CD8-positive, alpha-beta memory T cell (primary cell): Measurements from ENCODE around the gene EPS8L3. TPM values are rescaled to one million over a fixed set of nuclear protein-coding genes. Genes with fewer than 3 reads are reported as not detected.
"Not testable (repeated sequence)": the region's sequence is repeated elsewhere in the genome, so short reads cannot be mapped to it uniquely, and the experiment has no call there.

Experiments
- CTCF ChIA-PET: fragments of 350-600 bp; sonication (Branson Sonifier 250); formaldehyde crosslinking; loops from one replicate; lab custom pipeline; 2021; ENCODE audit warnings: antibody characterized with exemption; lab: Charles Lee
- POLR2A ChIA-PET: fragments of 350-600 bp; sonication (Branson Sonifier 250); formaldehyde crosslinking; loops from one replicate; lab custom pipeline; 2021; ENCODE audit warnings: antibody characterized with exemption; lab: Charles Lee
- DNase-seq, 5 donors: peaks; one replicate each; pipeline versions ENCODE4 v3.0.0 to v3.0.0-alpha.2; 2020 to 2022; ENCODE audit warnings: mixed read lengths in 1 of 5
- H3K27ac ChIP-seq: one replicate; pipeline ENCODE4 v1.7.0; 2013; ENCODE audit warnings: low read depth, mild to moderate bottlenecking, low read length, moderate library complexity
- H3K27me3 ChIP-seq: 2 replicates; pipeline ENCODE4 v1.7.0; 2013; ENCODE audit warnings: low read length, mild to moderate bottlenecking; ENCODE audit not compliant: insufficient read depth, poor library complexity, severe bottlenecking
- H3K36me3 ChIP-seq: 2 replicates; pipeline ENCODE4 v1.7.0; 2013; ENCODE audit warnings: mild to moderate bottlenecking, low read length, moderate library complexity; ENCODE audit not compliant: insufficient read depth
- H3K4me1 ChIP-seq: 2 replicates; pipeline ENCODE4 v1.7.0; 2013; ENCODE audit warnings: mild to moderate bottlenecking, low read length, moderate library complexity; ENCODE audit not compliant: insufficient read depth
- H3K4me3 ChIP-seq: 2 replicates; pipeline ENCODE4 v1.7.0; 2013; ENCODE audit warnings: mild to moderate bottlenecking, low read length
- H3K9me3 ChIP-seq: 2 replicates; pipeline ENCODE4 v1.7.0; 2013; ENCODE audit warnings: mild to moderate bottlenecking, low read length
- H3K27ac Mint-ChIP-seq, 8 donors: one replicate each; pipeline ENCODE4 v1.8.0; 2020 to 2021; ENCODE audit warnings: mixed read lengths in 8 of 8, mild to moderate bottlenecking in 6 of 8, inconsistent platforms in 3 of 8, moderate library complexity in 3 of 8
- H3K27me3 Mint-ChIP-seq, 2 donors: one replicate each; pipeline ENCODE4 v1.8.0; 2020 to 2021; ENCODE audit warnings: mixed read lengths in 2 of 2, mild to moderate bottlenecking in 1 of 2, moderate library complexity in 1 of 2
- H3K36me3 Mint-ChIP-seq, 3 donors: one replicate each; pipeline ENCODE4 v1.8.0; 2020 to 2021; ENCODE audit warnings: mixed read lengths in 3 of 3, inconsistent platforms in 1 of 3, mild to moderate bottlenecking in 1 of 3
- H3K4me1 Mint-ChIP-seq, 3 donors: one replicate each; pipeline ENCODE4 v1.8.0; 2020 to 2021; ENCODE audit warnings: mixed read lengths in 3 of 3, inconsistent platforms in 1 of 3, mild to moderate bottlenecking in 1 of 3
- H3K4me3 Mint-ChIP-seq, 7 donors: one replicate each; pipeline ENCODE4 v1.8.0; 2020 to 2021; ENCODE audit warnings: mixed read lengths in 7 of 7, mild to moderate bottlenecking in 6 of 7, moderate library complexity in 4 of 7, inconsistent platforms in 2 of 7
- H3K9me3 Mint-ChIP-seq, 5 donors: one replicate each; pipeline ENCODE4 v1.8.0; 2020 to 2022; ENCODE audit warnings: mixed read lengths in 5 of 5, mild to moderate bottlenecking in 3 of 5, moderate library complexity in 2 of 5, inconsistent platforms in 1 of 5
- polyA plus RNA-seq: library from polyadenylated mRNA; unstranded; fragments of 300-500 nt; fragmentation: Illumina TruSeq; gene quantifications from one replicate; pipeline ENCODE4 v1.2.3, GENCODE V29; 2021
- total RNA-seq, 2 experiments: library from RNA; stranded (reverse); gene quantifications; one replicate each; pipeline ENCODE4 v1.2.3, GENCODE V29; 2021

EPS8L3 gene
- total and polyA plus RNA-seq, 3 experiments from 2014 or later: not detected

DNA sequence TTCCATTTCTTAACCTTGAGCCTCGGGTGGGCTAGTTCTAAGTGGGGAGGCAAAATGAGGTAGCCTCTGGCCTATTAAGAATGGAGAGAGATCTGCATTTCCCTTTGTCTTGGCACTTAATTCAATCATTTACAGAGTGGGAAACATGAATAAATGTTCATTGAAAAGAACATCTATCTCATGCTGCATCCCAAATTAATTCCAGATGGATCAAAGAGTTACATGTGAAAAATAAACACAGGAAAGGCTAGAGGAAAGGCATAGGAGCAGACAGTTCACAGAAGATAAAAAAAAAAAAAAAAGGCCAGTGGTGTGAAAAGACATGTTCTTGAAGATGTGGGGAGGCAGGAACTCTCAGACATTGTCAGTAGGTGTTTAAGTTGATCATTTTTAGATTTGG is 35.7 kb upstream of the EPS8L3 start:
- CTCF ChIA-PET: interaction anchor here (0.7 to 4.2 kb wide), 2 partner anchors 8 to 10 kb away, joined by 3 to 34 read pairs; no protein-coding TSS in a partner anchor
- POLR2A ChIA-PET: no interaction called here
- no peaks in the 10 kb centered on the region for H3K36me3 Mint-ChIP-seq
- Histone ChIP-seq H3K36me3 (no peaks in the 10 kb centered on the region), H3K4me1 (peaks cover 76% of the 10 kb centered on the region), H3K27ac (no peak overlapping the region), H3K9me3 (no peaks in the 10 kb centered on the region), H3K4me3 (no peak overlapping the region), H3K27me3 (no peaks in the 10 kb centered on the region)
- H3K9me3 Mint-ChIP-seq: no peaks in the 10 kb centered on the region
- peak overlapping the region in 2 of 8 donors; percentile 44 to 47 for H3K27ac Mint-ChIP-seq
- peaks cover 0 to 3% of the 10 kb centered on the region in 2 donors for H3K27me3 Mint-ChIP-seq
- DNase-seq: no peak
- H3K4me3 Mint-ChIP-seq: peak overlapping the region in 1 of 7 donors; percentile 7
- peaks cover 65 to 82% (median 76%) of the 10 kb centered on the region in 3 donors for H3K4me1 Mint-ChIP-seq

DNA sequence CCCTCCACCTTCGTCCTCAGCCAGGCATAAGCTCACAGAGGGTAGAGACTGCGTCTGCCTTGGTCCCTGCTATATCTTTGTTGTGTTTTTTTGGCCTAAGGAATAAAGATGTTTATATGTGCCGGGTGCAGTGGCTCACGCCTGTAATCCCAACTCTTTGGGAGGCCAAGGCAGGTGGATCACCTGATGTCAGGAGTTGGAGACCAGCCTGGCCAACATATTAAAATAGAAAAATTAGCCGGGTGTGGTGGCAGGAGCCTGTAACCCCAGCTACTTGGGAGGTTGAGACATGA is 33.5 kb upstream of the EPS8L3 start:
- H3K4me3 ChIP-seq, DNase-seq, H3K27me3 Mint-ChIP-seq, H3K9me3 ChIP-seq, H3K36me3 ChIP-seq, H3K9me3 Mint-ChIP-seq, H3K27ac ChIP-seq, H3K36me3 Mint-ChIP-seq, H3K27me3 ChIP-seq, H3K4me3 Mint-ChIP-seq, POLR2A ChIA-PET: not testable (repeated sequence)
- CTCF ChIA-PET: interaction anchor here (2.5 kb wide), 1 partner anchor 187 kb away, joined by 6 read pairs; the partner anchor contains the start of gene AHCYL1
- H3K4me1 ChIP-seq: peaks cover 76% of the 10 kb centered on the region
- H3K27ac Mint-ChIP-seq: peak overlapping the region in 4 of 8 donors; percentile 24 to 85 (median 38)
- peaks cover 61 to 82% (median 71%) of the 10 kb centered on the region in 3 donors for H3K4me1 Mint-ChIP-seq

DNA sequence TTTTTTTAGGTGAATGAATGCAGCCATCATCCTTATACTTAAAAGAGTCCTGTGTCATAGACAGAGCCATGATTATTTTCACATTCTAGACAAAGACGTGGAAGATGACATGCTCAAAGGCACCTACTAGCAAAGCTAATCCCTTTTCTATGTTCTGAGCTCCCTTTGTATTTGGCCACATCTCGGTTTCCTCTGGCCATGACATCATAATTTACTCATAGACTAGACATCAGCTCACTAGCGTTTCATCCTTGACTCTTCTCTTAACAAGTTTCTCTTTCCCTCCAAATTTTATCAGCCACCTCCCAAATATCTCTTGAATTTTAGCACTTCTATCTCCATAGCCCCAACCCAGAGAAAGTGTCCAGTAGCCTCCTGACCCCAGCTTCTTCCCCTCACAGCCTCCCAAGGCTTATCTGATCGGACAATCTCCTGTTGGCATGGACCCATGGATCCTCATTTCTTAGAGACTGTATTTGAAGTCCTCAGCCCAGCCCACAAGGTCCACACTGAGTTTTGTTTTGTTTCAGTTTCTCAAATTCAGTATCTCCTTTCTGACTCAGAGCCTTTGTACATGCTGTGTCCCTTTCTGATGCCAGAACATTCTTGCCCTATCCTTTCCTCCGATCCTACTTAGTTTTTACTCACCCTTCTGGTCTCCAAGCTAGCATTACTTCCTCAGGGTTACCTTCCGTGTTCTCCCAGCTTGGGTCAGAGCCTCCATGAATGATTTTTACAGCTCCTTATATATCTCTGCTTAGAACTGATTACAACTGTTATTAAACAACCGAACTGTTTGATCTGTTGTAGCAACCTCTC is 33.0 kb upstream of the EPS8L3 start:
- no peaks in the 10 kb centered on the region for H3K9me3 ChIP-seq
- ChIA-PET POLR2A (no interaction called here), CTCF (interaction anchor here (2.5 kb wide), 1 partner anchor 188 kb away, joined by 6 read pairs; the partner anchor contains the start of gene AHCYL1)
- H3K36me3 Mint-ChIP-seq: no peaks in the 10 kb centered on the region
- peaks cover 75% of the 10 kb centered on the region for H3K4me1 ChIP-seq
- H3K9me3 Mint-ChIP-seq: no peaks in the 10 kb centered on the region
- H3K4me1 Mint-ChIP-seq: peaks cover 55 to 81% (median 66%) of the 10 kb centered on the region in 3 donors
- H3K4me3 Mint-ChIP-seq: peak overlapping the region in 1 of 7 donors; percentile 1
- peaks cover 0 to 3% of the 10 kb centered on the region in 2 donors for H3K27me3 Mint-ChIP-seq
- peak overlapping the region in 6 of 8 donors; percentile 3 to 86 (median 24) for H3K27ac Mint-ChIP-seq
- no peaks in the 10 kb centered on the region for H3K36me3 ChIP-seq
- no peak overlapping the region for H3K27ac ChIP-seq
- no peak for DNase-seq
- H3K4me3 ChIP-seq: no peak overlapping the region
- no peaks in the 10 kb centered on the region for H3K27me3 ChIP-seq

DNA sequence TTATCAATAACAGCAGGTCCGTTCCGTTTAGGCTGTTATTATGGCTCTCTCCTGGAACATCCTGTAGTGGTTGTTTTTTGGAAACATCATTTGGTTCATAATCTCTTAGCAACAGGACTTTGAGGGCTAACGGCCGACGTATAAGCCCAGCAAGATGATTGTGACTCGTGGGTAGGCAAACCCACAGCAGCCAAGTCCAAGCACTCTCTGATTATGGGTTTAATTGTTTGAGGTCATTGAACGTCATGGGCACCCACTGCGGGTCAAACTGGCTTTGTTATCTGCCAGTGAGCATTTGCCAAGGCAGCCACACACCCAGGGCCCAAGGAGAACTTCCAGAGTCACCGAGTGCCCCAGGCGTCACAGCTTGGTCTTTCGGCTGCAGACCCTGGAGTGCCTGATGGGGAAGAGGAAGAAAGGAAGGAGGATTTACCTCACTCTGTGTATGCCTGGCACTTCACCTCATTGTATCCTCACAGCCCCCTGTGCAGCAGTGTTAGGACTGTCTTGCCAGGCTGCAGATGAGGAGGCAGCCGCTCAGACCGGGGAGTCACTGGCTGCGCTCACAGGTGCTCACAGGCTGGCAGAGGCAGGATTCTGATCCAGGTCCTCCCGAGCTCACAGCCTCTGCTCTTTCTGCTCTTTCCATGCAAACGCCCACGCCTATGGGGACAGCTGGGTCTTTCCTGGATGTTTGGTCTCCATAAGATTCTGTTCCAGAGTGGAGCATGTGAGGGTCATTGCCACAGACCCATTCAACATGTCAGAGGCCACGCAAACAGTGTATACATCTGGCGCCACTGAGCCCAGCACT is 30.8 kb upstream of the EPS8L3 start:
- Histone ChIP-seq H3K9me3 (no peaks in the 10 kb centered on the region), H3K4me1 (peaks cover 78% of the 10 kb centered on the region), H3K4me3 (no peak overlapping the region), H3K36me3 (no peaks in the 10 kb centered on the region), H3K27ac (no peak overlapping the region), H3K27me3 (no peaks in the 10 kb centered on the region)
- Mint-ChIP-seq H3K27me3 (no peaks in the 10 kb centered on the region), H3K4me3 (peak overlapping the region in 1 of 7 donors; percentile 27), H3K27ac (peak overlapping the region in 5 of 8 donors; percentile 5 to 87 (median 23)), H3K9me3 (no peaks in the 10 kb centered on the region), H3K4me1 (peaks cover 60 to 84% (median 70%) of the 10 kb centered on the region in 3 donors), H3K36me3 (no peaks in the 10 kb centered on the region)
- POLR2A ChIA-PET: no interaction called here
- CTCF ChIA-PET: interaction anchor here (27.0 kb wide), 1 partner anchor 188 kb away, joined by 520 read pairs; the partner anchor contains the start of gene AHCYL1
- DNase-seq: no peak

DNA sequence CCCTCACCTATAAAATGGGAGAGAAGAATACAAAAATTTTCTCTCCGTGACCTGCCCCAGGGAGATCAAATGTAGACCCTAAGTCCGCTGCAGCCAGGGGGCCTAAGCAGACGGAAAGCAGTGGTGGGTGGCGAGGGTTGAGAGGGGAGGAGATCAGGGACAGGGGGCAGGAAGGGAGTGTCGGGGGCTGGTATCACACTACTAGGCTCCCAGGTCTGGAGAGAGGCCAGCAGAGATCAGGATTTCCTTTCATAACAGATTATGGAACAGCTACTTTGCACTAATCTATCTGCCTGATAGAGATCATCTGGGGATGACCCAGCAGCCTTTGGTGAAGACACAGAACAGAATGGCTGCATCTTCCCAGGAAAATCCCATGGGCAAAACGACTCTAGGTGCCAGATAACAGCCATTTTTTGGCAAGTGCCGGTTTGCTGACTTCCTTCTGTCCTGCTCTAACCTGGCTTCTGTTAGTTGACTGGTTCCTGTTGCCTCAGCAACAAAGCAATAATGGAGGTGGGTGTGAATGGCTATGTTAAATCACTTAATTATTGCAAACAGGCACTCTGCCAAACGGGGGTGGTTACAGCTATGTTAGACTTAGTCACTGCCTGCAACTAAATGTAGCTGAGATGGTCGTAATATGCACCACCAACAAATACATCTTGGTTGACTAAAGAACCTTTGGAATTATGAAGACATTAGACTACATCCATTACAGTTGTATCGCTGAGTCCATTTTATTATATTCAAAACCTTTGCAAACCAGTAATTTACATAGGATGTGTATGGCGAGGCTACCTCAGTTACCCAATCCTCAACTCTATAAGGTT is 30.0 kb upstream of the EPS8L3 start:
- peak in 3 of 5 donors; percentile 24 to 77 (median 65) for DNase-seq
- Histone ChIP-seq H3K4me3 (no peak overlapping the region), H3K27ac (peak overlapping the region; percentile 43), H3K9me3 (no peaks in the 10 kb centered on the region), H3K36me3 (no peaks in the 10 kb centered on the region), H3K27me3 (no peaks in the 10 kb centered on the region), H3K4me1 (peaks cover 83% of the 10 kb centered on the region)
- CTCF ChIA-PET: interaction anchor here (1.2 to 27.0 kb wide), 3 partner anchors 7 to 189 kb away, joined by 4 to 520 read pairs (median 34); partner anchors contain the start of gene AHCYL1
- H3K4me3 Mint-ChIP-seq: peak overlapping the region; percentile 5 to 81 (median 20)
- peaks cover 62 to 89% (median 72%) of the 10 kb centered on the region in 3 donors for H3K4me1 Mint-ChIP-seq
- H3K27ac Mint-ChIP-seq: peak overlapping the region; percentile 78 to 96 (median 86)
- POLR2A ChIA-PET: no interaction called here
- H3K36me3 Mint-ChIP-seq: no peaks in the 10 kb centered on the region
- no peaks in the 10 kb centered on the region for H3K9me3 Mint-ChIP-seq
- H3K27me3 Mint-ChIP-seq: no peaks in the 10 kb centered on the region

DNA sequence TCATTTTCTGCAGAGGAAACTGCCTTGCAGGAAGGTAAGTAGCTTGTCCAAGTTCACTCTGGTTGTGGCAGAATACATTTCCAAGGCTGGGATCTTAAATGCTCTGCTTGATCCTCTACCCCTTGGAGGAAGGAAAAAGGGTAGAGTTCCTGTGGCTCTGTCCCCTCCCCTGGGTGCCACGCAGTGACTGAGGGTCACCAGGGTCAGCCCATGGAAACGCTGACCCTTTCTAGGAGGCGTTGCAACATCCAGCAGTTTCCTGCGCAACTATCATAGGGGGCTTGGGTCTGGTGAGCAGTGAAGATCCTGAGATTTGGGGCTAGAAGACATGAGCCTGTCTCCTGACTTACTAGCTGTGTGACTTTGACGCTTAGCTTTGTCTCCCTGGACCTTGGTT is 29.4 kb upstream of the EPS8L3 start:
- H3K27ac Mint-ChIP-seq: peak overlapping the region; percentile 78 to 96 (median 86)
- peak overlapping the region in 5 of 7 donors; percentile 5 to 81 (median 35) for H3K4me3 Mint-ChIP-seq
- no peaks in the 10 kb centered on the region for H3K9me3 Mint-ChIP-seq
- H3K36me3 Mint-ChIP-seq: no peaks in the 10 kb centered on the region
- H3K27me3 Mint-ChIP-seq: no peaks in the 10 kb centered on the region
- DNase-seq: no peak
- H3K4me1 Mint-ChIP-seq: peaks cover 62 to 91% (median 69%) of the 10 kb centered on the region in 3 donors
- Histone ChIP-seq H3K36me3 (no peaks in the 10 kb centered on the region), H3K27me3 (no peaks in the 10 kb centered on the region), H3K4me1 (peaks cover 83% of the 10 kb centered on the region), H3K9me3 (no peaks in the 10 kb centered on the region), H3K4me3 (no peak overlapping the region), H3K27ac (peak overlapping the region; percentile 43)
- CTCF ChIA-PET: interaction anchor here (1.2 to 27.0 kb wide), 4 partner anchors 8 to 190 kb away, joined by 4 to 520 read pairs (median 29); partner anchors contain the start of gene AHCYL1
- POLR2A ChIA-PET: no interaction called here

DNA sequence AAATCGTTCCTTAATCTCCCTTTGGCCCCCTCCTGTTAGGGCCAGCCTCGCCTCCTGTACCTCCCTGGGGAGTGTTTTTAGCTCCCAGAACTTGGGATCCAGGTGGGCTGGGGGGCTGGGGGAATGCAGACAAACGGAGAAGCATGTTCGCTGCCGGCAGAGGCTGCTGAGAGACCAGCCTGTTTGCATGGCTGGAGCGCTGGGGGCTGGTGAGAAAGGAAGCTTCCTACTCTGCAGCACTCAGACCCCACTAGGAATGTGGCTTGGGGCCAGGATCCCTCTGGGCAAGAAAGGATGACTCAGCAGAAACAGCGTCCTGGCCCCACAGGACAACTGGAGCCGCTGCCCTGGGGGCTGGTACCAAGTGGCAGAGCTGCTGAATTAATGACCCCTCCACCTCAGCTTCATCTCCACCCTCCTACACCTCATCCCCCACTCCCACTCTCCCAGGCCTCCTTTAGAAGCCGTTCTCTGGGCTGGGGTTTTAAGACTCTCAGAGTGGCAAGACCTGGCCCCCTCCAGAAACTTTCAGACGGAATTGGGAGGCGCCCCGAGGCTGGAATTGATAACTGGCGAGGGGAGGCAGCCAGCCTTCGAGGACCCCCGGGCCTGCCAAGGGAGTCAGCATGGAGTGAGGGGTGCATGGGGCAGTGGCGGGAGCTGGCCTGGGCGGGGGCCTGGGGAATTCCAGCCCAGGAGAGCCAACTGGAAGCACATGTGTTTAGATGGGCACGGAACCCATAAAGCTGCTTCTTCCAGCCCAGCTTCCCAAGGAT is 28.5 kb upstream of the EPS8L3 start:
- peaks cover 55 to 84% (median 60%) of the 10 kb centered on the region in 3 donors for H3K4me1 Mint-ChIP-seq
- H3K27ac ChIP-seq: no peak overlapping the region
- H3K27ac Mint-ChIP-seq: peak overlapping the region in 2 of 8 donors; percentile 51 to 86
- H3K27me3 ChIP-seq: no peaks in the 10 kb centered on the region
- H3K36me3 ChIP-seq: no peaks in the 10 kb centered on the region
- DNase-seq: no peak
- H3K4me3 Mint-ChIP-seq: peak overlapping the region in 1 of 7 donors; percentile 32
- no peaks in the 10 kb centered on the region for H3K36me3 Mint-ChIP-seq
- ChIA-PET CTCF (interaction anchor here (1.3 to 27.0 kb wide), 6 partner anchors 9 to 246 kb away, joined by 4 to 520 read pairs (median 22); partner anchors contain the start of gene AHCYL1), POLR2A (no interaction called here)
- no peak overlapping the region for H3K4me3 ChIP-seq
- H3K9me3 Mint-ChIP-seq: no peaks in the 10 kb centered on the region
- no peaks in the 10 kb centered on the region for H3K9me3 ChIP-seq
- H3K4me1 ChIP-seq: peaks cover 74% of the 10 kb centered on the region
- H3K27me3 Mint-ChIP-seq: no peaks in the 10 kb centered on the region
